OCI-LY3 (cell line): ENCODE data around the gene TREH.

Source experiments
- H2AFZ ChIP-seq: fragments of 200-600, 300-600 bp; shearing (Covaris generic); 2 replicates; pipeline ENCODE4 v1.6.0; 2014; ENCODE audit warnings: antibody characterized with exemption, low read depth, low read length
- H3K27ac ChIP-seq: fragments of 200-600, 300-600 bp; sonication (generic); 2 replicates; pipeline ENCODE4 v1.5.1; 2014; ENCODE audit warnings: mild to moderate bottlenecking, low read length, moderate library complexity, mixed read lengths
- H3K27me3 ChIP-seq: fragments of 200-600, 300-600 bp; sonication (generic); 2 replicates; pipeline ENCODE4 v1.6.1; 2014; ENCODE audit warnings: low read depth, low read length, mixed read lengths
- H3K36me3 ChIP-seq: fragments of 200-600, 300-600 bp; sonication (generic); replicated peaks from 2 replicates; pipeline ENCODE3; 2014; ENCODE audit warnings: low read depth, low read length, mixed read lengths
- H3K4me1 ChIP-seq: fragments of 300-600, 200-600 bp; sonication (generic); 2 replicates; pipeline ENCODE4 v1.6.1; 2014; ENCODE audit warnings: low read length, mixed read lengths
- H3K4me2 ChIP-seq: fragments of 200-600, 300-600 bp; sonication (generic); 2 replicates; pipeline ENCODE4 v1.6.1; 2014; ENCODE audit warnings: low read length, mixed read lengths
- H3K4me3 ChIP-seq: fragments of 300-600, 200-600 bp; sonication (generic); 2 replicates; pipeline ENCODE4 v1.5.1; 2014; ENCODE audit warnings: antibody characterized with exemption, mild to moderate bottlenecking, low read length, moderate library complexity
- H3K79me2 ChIP-seq: fragments of 300-600, 200-600 bp; shearing (Covaris generic); 2 replicates; pipeline ENCODE4 v1.6.1; 2014; ENCODE audit warnings: mild to moderate bottlenecking, low read length, mixed read lengths
- H3K9ac ChIP-seq: fragments of 300-600, 200-600 bp; shearing (Covaris generic); 2 replicates; pipeline ENCODE4 v1.6.0; 2014; ENCODE audit warnings: mild to moderate bottlenecking, low read length, moderate library complexity
- H3K9me3 ChIP-seq: fragments of 200-600, 300-600 bp; shearing (Covaris generic); 2 replicates; pipeline ENCODE4 v1.6.1; 2014; ENCODE audit warnings: low read length, mixed read lengths; ENCODE audit not compliant: insufficient read depth
- H4K20me1 ChIP-seq: fragments of 200-600, 300-600 bp; sonication (generic); 2 replicates; pipeline ENCODE4 v1.6.1; 2016; ENCODE audit warnings: low read length, mixed read lengths; ENCODE audit not compliant: insufficient read depth
- EZH2phosphoT487 ChIP-seq: fragments of 200-600 bp; shearing (Covaris generic); IDR thresholded peaks from 2 replicates; pipeline ENCODE4 v1.6.1; 2018; ENCODE audit warnings: antibody characterized with exemption, mixed run types, low read depth
- TF ChIP-seq, protein P1 (sequence below): fragments of 200-600, 300-600 bp; sonication (generic); IDR thresholded peaks from 2 replicates; pipeline ENCODE4 v1.5.1; 2014; ENCODE audit warnings: antibody characterized with exemption, low read length, low read depth

Gene TREH

DNA sequence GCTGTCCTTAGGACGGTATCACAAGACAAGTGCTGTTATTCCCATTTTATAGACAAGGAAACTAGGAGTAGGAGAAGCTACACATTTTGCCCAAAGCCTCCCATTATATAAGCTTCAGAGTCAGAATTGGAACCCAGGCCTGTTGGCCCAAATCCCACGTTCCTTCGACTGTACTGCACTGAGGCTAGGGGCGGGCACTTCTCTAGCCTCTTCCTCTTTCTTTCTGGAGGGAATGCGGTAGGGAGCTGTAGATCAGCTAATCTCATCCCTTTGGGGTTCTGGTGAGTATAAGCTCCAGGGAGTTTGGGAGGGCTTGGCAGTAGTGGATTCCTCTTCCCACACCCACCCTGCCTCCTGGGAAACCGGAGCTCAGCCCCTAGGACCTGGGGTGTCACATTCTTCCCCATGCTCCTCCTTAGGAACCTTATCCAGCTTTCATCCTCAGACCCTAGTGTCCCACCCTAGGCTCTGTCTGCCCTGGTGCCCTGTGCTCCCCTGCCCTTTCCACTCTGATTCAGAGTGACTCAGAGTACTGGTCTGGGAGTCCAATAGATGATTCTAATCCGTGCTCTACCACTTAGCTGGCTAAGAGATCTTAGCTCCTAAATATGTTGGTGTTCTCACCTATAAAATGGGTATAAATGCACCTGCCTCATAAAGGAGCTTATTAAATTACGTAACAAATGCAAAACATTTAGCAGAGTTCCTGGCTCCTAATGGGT, 42.7 kb downstream of the TREH start:
- no peak overlapping the region for H3K4me2 ChIP-seq
- H3K4me3 ChIP-seq: no peak overlapping the region
- H3K4me1 ChIP-seq: no peaks in the 10 kb centered on the region
- no peaks in the 10 kb centered on the region for H3K9me3 ChIP-seq
- no peak for TF ChIP-seq EZH2phosphoT487
- TF ChIP-seq, protein P1, sequence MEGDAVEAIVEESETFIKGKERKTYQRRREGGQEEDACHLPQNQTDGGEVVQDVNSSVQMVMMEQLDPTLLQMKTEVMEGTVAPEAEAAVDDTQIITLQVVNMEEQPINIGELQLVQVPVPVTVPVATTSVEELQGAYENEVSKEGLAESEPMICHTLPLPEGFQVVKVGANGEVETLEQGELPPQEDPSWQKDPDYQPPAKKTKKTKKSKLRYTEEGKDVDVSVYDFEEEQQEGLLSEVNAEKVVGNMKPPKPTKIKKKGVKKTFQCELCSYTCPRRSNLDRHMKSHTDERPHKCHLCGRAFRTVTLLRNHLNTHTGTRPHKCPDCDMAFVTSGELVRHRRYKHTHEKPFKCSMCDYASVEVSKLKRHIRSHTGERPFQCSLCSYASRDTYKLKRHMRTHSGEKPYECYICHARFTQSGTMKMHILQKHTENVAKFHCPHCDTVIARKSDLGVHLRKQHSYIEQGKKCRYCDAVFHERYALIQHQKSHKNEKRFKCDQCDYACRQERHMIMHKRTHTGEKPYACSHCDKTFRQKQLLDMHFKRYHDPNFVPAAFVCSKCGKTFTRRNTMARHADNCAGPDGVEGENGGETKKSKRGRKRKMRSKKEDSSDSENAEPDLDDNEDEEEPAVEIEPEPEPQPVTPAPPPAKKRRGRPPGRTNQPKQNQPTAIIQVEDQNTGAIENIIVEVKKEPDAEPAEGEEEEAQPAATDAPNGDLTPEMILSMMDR: no peak
- no peak overlapping the region for H3K27ac ChIP-seq
- no peaks in the 10 kb centered on the region for H4K20me1 ChIP-seq
- H3K36me3 ChIP-seq: no peaks in the 10 kb centered on the region
- H3K79me2 ChIP-seq: no peaks in the 10 kb centered on the region
- H3K27me3 ChIP-seq: no peaks in the 10 kb centered on the region; the same call in 1 of the 2 replicates
- H2AFZ ChIP-seq: no peak overlapping the region
- no peak overlapping the region for H3K9ac ChIP-seq

DNA sequence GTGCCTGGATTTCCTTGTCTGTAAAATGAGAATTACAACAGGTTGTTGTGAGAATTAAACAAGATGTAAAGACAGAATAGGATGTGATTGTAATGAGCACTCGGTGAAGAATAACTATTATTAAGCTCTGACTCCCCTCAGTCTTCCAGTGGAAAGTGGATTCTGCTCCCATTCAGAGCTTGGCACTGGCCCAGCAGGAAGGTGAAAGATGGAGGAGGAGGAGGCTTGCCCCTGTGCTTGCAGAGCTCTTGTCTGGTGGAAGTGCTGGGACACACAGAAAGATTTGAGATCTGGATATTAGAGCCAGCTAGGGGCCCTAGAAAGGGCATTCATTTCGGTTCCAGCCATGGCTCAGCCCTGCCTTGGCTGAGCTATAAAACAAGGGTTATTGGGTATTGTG, 43.8 kb downstream of the TREH start:
- Histone ChIP-seq H4K20me1 (no peaks in the 10 kb centered on the region), H3K4me2 (no peak overlapping the region), H3K9me3 (no peaks in the 10 kb centered on the region), H2AFZ (no peak overlapping the region), H3K36me3 (no peaks in the 10 kb centered on the region), H3K27ac (no peak overlapping the region), H3K79me2 (no peaks in the 10 kb centered on the region), H3K4me3 (no peak overlapping the region), H3K9ac (no peak overlapping the region), H3K4me1 (no peaks in the 10 kb centered on the region), H3K27me3 (no peaks in the 10 kb centered on the region; the same call in 1 of the 2 replicates)
- TF ChIP-seq, protein P1: no peak
- TF ChIP-seq EZH2phosphoT487: no peak

DNA sequence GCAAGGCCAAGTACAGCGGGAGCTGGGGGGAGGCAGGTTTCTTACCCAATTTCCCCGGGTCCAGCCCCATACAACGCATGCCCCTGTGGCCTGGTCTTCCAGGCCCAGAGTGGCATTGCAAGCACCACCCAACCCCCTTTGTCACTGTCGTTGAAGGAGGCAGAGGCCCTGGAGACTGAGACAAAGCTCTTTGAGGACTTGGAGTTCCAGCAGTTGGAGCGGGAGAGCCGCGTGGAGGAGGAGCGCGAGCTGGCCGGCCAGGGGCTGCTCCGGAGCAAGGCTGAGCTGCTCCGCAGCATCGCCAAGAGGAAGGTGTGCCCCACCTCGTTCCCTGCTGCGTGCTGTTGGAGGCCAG, 44.2 kb downstream of the TREH start:
- no peak overlapping the region for H3K4me2 ChIP-seq
- no peak overlapping the region for H3K27ac ChIP-seq
- H3K9ac ChIP-seq: no peak overlapping the region
- no peaks in the 10 kb centered on the region for H4K20me1 ChIP-seq
- no peaks in the 10 kb centered on the region for H3K4me1 ChIP-seq
- H3K27me3 ChIP-seq: no peaks in the 10 kb centered on the region; the same call in 1 of the 2 replicates
- H3K36me3 ChIP-seq: no peaks in the 10 kb centered on the region
- TF ChIP-seq EZH2phosphoT487: no peak
- TF ChIP-seq, protein P1: no peak
- H3K4me3 ChIP-seq: no peak overlapping the region
- H3K9me3 ChIP-seq: no peaks in the 10 kb centered on the region
- no peaks in the 10 kb centered on the region for H3K79me2 ChIP-seq
- H2AFZ ChIP-seq: no peak overlapping the region

DNA sequence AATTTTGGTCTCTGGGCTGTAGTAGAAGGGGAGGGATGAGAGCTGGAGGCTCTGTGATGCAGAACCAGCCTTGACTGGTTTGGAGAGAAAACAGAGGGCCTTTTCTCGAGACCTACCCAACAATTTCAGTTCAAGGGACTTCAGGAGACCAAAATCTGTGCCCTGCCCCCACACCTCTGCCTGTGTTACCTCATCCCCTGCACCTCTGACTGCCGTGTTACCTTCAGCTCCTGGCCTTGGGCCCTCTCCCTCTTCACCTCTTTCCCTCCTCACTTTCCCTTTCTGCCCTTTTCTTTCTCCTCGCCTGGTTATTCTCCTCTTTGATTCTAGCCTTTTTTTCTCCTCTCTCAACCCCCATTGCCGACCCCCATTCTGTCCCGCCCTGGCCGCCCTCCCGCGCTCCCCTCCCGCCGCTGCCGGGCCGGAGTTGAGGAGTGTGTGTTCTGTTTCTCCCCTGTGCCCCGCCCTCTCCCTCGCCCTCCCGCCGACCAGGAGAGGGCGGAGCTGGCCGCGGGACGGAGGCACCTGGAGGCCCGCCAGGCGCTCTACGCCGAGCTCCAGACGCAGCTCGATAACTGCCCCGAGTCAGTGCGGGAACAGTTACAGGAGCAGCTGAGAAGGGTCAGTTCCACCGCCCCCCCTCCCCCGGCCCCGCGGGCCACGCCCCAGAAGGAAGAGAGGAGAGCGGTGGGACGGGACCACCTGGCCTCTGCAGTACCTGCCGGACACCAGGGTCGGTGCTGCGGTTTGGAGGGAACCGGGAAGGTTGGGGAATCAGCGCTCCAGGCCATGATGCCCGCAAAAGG, 44.8 kb downstream of the TREH start:
- Histone ChIP-seq H3K27me3 (no peaks in the 10 kb centered on the region; the same call in 1 of the 2 replicates), H3K4me3 (no peak overlapping the region), H3K9ac (no peak overlapping the region), H4K20me1 (no peaks in the 10 kb centered on the region), H2AFZ (no peak overlapping the region), H3K9me3 (no peaks in the 10 kb centered on the region), H3K4me1 (no peaks in the 10 kb centered on the region), H3K4me2 (no peak overlapping the region), H3K79me2 (no peaks in the 10 kb centered on the region), H3K27ac (no peak overlapping the region), H3K36me3 (no peaks in the 10 kb centered on the region)
- TF ChIP-seq, protein P1: no peak
- no peak for TF ChIP-seq EZH2phosphoT487
